OCI-LY3 (cell line): ENCODE measurements around the gene SHFL.

Experiments used
- CTCF ChIP-seq: fragments of 200-600, 300-600 bp; sonication (generic); IDR thresholded peaks from 2 replicates; pipeline ENCODE4 v1.5.1; 2014; ENCODE audit warnings: antibody characterized with exemption, low read length, low read depth
- EZH2phosphoT487 ChIP-seq: fragments of 200-600 bp; shearing (Covaris generic); IDR thresholded peaks from 2 replicates; pipeline ENCODE4 v1.6.1; 2018; ENCODE audit warnings: antibody characterized with exemption, mixed run types, low read depth

GRCh38 chr19:10089801-10090375, 3.8 kb downstream of the SHFL start:
- no peak for TF ChIP-seq CTCF
- no peak for TF ChIP-seq EZH2phosphoT487
